ENCODE data around the gene ALOX5AP.

DNA sequence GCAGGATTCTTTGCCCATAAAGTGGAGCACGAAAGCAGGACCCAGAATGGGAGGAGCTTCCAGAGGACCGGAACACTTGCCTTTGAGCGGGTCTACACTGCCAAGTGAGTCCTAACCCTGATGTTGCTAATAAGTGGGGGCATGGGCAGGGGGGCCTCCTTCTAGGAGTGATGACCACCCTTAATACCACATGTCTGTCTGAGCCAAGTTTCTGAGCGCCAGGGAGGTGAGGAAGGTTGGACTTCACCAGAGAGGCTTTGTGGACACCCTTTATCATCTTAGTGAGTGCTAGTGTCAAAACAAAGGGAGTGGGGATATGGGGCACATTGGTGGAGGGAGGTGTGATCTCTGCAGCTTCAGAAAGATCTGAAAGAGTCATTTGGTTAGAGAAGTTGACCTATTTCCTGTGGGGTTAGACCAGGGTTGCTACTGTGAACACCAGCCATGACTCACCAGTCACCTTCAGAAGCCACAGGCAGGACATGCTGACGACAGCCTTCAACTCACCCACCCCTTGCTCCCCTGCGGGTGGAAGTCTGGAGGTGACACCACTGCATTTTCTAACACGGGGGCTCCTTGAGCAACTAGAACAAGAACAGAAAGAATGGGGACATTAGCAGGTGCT, 8.8 kb downstream of the ALOX5AP start:
- TF ChIP-seq EP300 (IDR thresholded peaks at IDR 0.05) = no peak
- TF ChIP-seq, protein P1, sequence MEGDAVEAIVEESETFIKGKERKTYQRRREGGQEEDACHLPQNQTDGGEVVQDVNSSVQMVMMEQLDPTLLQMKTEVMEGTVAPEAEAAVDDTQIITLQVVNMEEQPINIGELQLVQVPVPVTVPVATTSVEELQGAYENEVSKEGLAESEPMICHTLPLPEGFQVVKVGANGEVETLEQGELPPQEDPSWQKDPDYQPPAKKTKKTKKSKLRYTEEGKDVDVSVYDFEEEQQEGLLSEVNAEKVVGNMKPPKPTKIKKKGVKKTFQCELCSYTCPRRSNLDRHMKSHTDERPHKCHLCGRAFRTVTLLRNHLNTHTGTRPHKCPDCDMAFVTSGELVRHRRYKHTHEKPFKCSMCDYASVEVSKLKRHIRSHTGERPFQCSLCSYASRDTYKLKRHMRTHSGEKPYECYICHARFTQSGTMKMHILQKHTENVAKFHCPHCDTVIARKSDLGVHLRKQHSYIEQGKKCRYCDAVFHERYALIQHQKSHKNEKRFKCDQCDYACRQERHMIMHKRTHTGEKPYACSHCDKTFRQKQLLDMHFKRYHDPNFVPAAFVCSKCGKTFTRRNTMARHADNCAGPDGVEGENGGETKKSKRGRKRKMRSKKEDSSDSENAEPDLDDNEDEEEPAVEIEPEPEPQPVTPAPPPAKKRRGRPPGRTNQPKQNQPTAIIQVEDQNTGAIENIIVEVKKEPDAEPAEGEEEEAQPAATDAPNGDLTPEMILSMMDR (IDR thresholded peaks at IDR 0.05) = no peak
- no peak for TF ChIP-seq POLR2A (IDR thresholded peaks at IDR 0.05; ENCODE audit: low read depth)
- no peak for TF ChIP-seq POLR2AphosphoS5 (IDR thresholded peaks at IDR 0.05)
